ENCODE results near the gene CD59.

CD59 gene

GRCh38 chr11:33670250-33671011 lies 65.8 kb downstream of the CD59 start:
- no peak for DNase-seq (ENCODE audit: low spot score)
- TF ChIP-seq CTCF (IDR thresholded peaks at IDR 0.05; ENCODE audit: borderline replicate concordance, control extremely low read depth, extremely low read depth, insufficient read depth, missing control alignments): no peak
- in situ Hi-C loops (cut with MboI; ENCODE audit: low sequenced_read_pairs, unreplicated experiment): no loop called here

- in situ Hi-C loops (cut with MboI; ENCODE audit: low sequenced_read_pairs, unreplicated experiment): no loop called here
- DNase-seq (ENCODE audit: low spot score): no peak
- no peak for TF ChIP-seq CTCF (IDR thresholded peaks at IDR 0.05; ENCODE audit: borderline replicate concordance, control extremely low read depth, extremely low read depth, insufficient read depth, missing control alignments)
These were observed 66.5 kb downstream of the CD59 start for GRCh38 chr11:33669598-33670249.

GRCh38 chr11:33668951-33669596 lies 67.1 kb downstream of the CD59 start:
- in situ Hi-C loops (cut with MboI; ENCODE audit: low sequenced_read_pairs, unreplicated experiment): no loop called here
- no peak for DNase-seq (ENCODE audit: low spot score)
- TF ChIP-seq CTCF (IDR thresholded peaks at IDR 0.05; ENCODE audit: borderline replicate concordance, control extremely low read depth, extremely low read depth, insufficient read depth, missing control alignments): no peak

GRCh38 chr11:33668468-33668825 lies 67.8 kb downstream of the CD59 start:
- in situ Hi-C loops (cut with MboI; ENCODE audit: low sequenced_read_pairs, unreplicated experiment): no loop called here
- TF ChIP-seq CTCF (IDR thresholded peaks at IDR 0.05; ENCODE audit: borderline replicate concordance, control extremely low read depth, extremely low read depth, insufficient read depth, missing control alignments): no peak
- no peak for DNase-seq (ENCODE audit: low spot score)

- in situ Hi-C loops (cut with MboI; ENCODE audit: low sequenced_read_pairs, unreplicated experiment): no loop called here
These were observed 68.3 kb downstream of the CD59 start for GRCh38 chr11:33667819-33668467.

More at GRCh38 chr11:33667819-33668467, 68.3 kb downstream of the CD59 start:
- TF ChIP-seq CTCF (IDR thresholded peaks at IDR 0.05; ENCODE audit: borderline replicate concordance, control extremely low read depth, extremely low read depth, insufficient read depth, missing control alignments): no peak
- no peak for DNase-seq (ENCODE audit: low spot score)

Measured in GM13976 (cell line).